Measurements from ENCODE around the gene MYO5A.

DNA sequence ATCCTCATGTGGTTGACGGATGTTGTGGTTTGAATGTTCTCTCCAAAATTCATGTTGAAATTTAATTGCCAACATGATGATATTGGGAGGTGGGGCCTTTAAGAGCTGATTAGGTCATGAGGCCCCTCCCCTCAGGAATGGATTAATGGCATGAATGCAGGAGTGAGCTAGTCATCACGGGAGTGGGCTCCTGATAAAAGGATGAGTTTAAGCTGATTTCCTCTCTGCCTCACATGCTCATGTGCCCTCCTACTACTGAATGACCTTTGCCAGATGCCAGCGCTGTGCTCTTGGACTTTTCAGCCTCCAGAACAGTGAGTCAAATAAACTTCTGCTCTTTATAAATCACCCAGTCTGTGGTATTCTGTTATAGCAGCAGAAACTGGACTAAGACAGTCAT is 111.2 kb downstream of the MYO5A start:
- TF ChIP-seq POLR2AphosphoS5 (IDR thresholded peaks at IDR 0.05; ENCODE audit: low read depth, low read length) (no peak), TAF1 (IDR thresholded peaks at IDR 0.05; ENCODE audit: borderline replicate concordance, insufficient read depth, low read length) (no peak), SIN3A (IDR thresholded peaks at IDR 0.05; ENCODE audit: borderline replicate concordance, insufficient read depth, low read length) (no peak), FOXP2 (optimal IDR thresholded peaks at IDR 0.05; ENCODE audit: borderline replicate concordance, extremely low read depth, extremely low read length, insufficient read depth) (no peak)
- TF ChIP-seq, protein P1, sequence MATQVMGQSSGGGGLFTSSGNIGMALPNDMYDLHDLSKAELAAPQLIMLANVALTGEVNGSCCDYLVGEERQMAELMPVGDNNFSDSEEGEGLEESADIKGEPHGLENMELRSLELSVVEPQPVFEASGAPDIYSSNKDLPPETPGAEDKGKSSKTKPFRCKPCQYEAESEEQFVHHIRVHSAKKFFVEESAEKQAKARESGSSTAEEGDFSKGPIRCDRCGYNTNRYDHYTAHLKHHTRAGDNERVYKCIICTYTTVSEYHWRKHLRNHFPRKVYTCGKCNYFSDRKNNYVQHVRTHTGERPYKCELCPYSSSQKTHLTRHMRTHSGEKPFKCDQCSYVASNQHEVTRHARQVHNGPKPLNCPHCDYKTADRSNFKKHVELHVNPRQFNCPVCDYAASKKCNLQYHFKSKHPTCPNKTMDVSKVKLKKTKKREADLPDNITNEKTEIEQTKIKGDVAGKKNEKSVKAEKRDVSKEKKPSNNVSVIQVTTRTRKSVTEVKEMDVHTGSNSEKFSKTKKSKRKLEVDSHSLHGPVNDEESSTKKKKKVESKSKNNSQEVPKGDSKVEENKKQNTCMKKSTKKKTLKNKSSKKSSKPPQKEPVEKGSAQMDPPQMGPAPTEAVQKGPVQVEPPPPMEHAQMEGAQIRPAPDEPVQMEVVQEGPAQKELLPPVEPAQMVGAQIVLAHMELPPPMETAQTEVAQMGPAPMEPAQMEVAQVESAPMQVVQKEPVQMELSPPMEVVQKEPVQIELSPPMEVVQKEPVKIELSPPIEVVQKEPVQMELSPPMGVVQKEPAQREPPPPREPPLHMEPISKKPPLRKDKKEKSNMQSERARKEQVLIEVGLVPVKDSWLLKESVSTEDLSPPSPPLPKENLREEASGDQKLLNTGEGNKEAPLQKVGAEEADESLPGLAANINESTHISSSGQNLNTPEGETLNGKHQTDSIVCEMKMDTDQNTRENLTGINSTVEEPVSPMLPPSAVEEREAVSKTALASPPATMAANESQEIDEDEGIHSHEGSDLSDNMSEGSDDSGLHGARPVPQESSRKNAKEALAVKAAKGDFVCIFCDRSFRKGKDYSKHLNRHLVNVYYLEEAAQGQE (IDR thresholded peaks at IDR 0.05; ENCODE audit: insufficient read depth in 1 of 2, low read depth in 2 of 2, low read length in 2 of 2): no peak

Data from PFSK-1 (cell line).